Measurements from ENCODE around the gene MFSD11.
"Not testable (repeated sequence)": the region's sequence is repeated elsewhere in the genome, so short reads cannot be mapped to it uniquely, and the experiment has no call there.

MFSD11 gene

DNA sequence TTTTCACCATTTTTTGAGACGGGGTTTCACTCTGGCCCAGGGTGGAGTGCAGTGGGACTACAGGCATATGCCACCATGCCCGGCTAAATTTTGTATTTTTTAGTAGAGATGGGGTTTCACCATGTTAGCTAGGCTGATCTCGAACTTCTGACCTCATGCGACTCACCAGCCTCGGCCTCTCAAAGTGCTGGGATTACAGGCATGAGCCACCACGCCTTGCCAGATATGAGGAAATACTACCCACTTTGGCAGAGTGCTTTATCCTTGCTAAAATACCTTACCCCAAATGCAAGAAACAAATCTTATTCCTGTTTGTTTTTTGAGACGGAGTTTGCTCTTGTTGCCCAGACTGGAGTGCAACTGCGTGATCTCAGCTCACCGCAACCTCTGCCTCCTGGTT is 67.4 kb downstream of the MFSD11 start:
- DNase-seq = peak; percentile 21 to 24 (median 22)

DNA sequence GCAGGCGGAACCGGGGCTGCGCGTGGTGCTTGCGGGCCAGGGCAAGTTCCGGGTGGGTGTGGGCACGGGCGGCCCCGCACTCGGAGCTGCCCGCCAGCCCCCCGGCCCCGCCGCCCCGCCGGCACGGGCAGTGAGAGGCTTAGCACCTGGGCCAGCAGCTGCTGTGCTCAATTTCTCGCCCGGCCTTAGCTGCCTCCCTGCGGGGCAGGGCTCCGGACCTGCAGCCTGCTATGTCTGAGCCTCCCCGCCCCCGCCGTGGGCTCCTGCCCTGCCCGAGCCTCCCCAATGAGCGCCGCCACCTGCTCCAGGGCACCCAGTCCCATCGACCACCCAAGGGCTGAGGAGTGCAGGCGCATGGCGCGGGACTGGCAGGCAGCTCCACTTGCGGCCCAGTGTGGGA is 68.2 kb downstream of the MFSD11 start:
- DNase-seq = not testable (repeated sequence)

DNA sequence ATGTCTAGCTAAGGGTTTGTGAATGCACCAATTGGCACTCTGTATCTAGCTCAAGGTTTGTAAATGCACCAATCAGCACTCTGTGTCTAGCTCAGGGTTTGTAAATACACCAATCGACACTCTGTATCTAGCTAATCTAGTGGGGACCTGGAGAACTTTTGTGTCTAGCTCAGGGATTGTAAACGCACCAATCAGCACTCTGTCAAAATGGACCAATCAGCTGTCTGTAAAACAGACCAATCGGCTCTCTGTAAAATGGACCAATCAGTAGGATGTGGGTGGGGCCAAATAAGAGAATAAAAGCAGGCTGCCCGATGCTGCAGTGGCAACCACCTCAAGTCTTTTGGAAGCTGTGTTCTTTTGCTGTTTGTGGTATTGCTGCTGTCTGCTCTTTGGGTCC is 68.8 kb downstream of the MFSD11 start:
- DNase-seq = not testable (repeated sequence)

DNA sequence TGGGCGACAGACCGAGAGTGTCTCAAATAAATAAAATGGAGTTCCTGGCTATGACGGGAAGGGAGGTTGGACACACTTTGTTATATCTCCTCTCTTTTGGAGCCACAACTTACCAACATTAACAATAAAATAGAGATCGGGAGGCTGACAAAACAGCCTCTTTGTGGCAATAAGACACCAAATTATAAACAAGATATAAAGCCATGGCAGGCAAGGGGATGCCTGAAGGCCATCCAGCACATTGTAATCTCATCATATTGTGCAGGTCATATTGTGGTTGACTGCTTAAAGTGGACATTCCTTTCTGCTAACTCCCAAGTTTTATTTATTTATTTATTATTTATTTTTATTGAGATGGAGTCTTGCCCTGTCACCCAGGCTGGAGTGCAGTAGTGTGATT is 70.4 kb downstream of the MFSD11 start:
- DNase-seq = no peak

DNA sequence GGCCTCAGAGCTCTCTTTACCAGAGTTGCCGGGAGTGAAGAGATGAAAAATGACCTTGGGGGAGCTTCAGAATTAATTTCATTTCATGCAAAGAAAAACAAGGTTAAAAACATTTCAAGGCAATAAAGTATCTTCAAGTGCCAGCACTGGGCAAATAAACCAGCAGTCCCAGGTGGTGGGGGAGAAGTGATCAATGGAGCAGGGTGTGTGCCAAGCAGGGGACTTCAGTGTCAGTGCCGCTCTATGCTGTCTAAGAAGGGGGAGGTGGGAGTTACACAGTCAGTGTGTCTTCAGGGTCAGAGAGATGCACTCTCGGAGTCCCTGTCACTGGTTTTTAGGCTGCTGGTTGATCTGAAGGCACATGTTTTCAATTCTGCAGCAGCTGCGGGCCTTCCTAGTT is 73.0 kb downstream of the MFSD11 start:
- DNase-seq = no peak

DNA sequence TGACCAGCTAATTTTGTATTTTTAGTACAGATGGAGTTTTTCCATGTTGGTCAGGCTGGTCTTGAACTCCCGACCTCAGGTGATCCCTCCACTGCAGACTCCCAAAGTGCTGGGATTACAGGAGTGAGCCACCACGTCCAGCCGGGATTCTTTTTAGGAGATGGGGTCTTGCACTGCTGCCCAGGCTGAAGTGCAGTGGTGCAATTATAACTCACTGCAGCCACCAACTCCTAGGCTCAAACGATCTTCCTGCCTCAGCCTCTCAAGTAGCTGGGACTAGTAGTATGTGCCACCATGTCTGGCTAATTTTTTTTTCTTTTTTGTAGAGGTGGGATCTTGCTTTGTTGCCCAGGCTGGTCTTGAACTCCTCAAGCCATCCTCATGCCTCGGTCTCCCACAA is 73.9 kb downstream of the MFSD11 start:
- no peak for DNase-seq

DNA sequence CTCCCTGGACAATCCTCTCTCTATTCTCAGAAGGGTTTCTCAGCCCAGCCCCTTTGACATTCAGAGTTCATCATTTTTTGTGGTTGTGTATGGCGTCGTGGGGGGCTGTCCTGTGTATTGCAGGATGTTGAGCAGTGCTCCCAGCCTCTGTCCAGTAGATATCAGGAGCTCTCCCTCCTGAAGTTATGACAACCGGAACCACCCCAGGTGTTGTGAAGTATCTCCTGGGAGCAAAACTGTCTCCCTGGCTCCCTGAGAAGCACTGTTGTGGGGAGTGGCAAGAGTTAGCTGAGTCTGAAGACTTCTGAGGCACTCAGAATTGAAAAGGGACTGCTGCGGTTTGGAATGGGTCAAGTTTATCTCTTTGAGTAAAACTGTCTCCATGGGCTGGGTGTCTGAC is 74.3 kb downstream of the MFSD11 start:
- no peak for DNase-seq

DNA sequence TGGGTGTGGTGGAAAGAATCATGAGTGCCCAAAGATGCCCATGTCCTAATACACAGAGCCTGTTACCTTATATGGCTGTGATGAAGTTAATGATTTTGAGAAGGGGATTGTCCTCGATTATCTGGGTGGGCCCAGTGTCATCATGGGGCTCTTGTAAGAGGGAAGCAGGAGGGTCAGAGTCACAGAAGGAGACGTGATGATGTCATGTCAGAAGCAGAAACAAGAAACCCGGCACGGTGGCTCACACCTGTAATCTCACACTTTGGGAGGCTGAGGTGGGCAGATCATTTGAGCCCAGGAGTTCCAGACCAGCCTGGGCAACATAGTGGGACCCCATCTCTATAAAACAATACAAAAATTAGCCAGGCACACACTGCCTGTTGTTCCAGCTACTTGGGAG is 75.0 kb downstream of the MFSD11 start:
- DNase-seq = no peak

DNA sequence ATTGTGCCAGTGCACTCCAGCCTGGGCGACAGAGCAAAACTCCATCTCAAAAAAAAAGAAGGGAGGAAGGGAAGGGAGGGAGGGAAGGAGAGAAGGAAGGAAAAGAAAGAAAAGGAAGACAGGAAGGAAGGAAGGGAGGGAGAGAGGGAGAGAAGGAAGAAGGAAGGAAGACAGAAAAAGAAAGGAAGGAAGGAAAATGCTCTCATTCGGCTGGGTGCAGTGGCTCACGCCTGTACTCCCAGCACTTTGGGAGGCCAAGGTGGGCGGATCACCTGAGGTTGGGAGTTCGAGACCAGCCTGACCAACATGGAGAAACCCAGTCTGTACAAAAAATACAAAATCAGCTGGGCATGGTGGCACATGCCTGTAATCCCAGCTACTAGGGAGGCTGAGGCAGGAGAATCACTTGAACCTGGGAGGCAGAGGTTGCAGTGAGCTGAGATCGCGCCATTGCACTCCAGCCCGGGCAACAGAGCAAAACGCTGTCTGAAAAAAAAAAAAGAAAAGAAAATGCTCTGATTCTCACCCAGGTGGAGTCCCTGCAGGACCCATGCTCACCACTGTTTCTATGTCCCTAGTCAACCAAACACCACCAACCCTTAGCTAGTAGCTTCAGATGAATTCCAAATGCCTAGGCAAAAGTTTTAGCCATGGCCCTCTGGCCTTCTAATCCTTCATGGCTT is 78.1 kb downstream of the MFSD11 start:
- DNase-seq = not testable (repeated sequence)

DNA sequence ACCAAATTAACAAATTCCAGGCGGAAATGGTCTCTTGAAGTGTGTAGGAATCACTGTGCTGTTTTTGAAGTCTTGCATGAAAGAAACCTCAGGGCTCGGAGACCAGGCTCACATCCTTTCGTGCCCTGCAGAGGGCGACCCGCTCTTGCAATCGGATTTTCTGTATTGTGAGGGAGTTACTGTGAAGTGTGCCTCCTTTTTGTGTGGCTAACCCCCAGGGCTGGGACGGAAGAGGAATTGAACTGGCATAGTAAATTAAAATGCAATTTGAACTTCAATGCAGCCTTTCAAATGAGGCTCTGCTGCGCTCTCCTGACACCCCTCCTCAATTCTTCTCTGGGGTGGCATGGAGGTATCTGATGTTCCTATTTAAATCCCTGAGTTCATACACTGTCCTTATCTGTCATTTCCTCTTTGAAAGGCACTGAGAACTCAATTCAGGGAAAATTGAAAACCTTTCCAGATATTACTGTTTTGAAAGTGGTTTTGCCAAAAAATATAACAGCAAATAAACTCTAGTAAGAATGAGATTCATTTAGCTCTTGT is 78.7 kb downstream of the MFSD11 start:
- DNase-seq = peak; percentile 37 to 54 (median 42)

DNA sequence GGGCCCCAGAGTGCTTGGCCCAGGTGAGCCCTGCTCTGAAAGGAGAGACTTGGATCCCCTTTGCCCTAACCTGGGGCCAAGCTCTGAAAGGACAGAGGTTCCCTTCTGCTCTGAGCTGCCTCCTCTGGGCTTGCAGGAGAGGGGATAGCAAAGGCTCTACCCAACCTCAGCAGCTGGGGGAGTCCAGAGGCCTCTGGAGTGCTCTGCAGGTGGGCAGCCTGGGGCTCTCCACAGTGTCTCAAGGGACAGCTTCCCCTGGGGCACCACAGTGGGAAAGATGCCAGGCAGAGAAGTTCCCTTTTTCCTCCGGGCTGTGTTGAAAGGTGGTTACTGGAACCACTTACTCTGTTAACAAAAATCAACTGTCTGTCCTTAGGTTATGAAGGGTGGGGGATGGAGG is 82.1 kb downstream of the MFSD11 start:
- peak in 1 of 3 donors; percentile 19 for DNase-seq

DNA sequence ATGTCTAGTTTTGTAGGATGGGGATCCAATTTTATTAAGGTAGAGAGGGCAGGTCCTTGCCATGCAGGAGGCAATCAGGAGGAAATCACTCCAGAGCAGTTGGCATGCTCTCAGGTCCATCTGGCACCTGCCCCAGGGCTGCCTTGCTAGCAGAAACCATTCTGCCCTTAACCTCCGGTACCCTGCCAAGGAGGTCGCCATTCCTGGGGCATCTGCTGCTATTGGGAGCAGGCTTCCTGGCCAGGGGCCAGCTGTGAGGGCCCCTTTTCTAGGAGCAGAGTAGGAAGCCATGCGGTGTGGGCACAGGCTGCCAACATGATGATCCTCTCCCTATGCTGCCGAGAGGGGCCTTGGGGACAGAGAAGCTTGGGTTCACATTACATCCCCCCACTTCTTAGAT is 82.6 kb downstream of the MFSD11 start:
- no peak for DNase-seq

DNA sequence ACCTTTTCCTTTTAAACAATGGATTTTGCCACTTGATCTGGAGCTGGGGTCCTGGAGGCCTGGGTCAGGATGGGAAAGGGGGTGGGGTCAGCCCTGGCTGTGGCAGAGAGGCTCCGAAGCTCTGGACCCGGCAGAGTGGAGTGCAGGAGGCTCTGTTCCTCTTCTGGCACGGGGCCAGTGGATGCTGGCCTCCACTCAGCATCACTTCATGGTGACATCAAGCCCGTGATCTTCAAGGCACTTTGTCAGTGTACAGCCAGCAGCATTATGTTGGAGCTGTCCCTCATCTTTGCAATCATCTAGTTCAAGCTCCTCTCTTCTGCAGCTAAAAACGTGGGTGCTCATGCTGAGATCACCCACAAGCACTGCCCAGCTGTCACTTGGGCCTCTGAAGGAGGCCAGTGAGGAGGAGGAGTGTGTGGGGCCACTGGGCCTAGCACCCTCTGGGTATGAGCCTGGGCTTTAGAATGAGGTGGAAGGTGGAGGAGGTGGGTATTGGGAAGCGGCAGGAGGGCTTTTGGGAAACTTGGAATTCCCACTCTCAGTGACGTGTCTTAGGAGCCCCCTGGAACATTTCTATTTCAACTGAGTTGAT is 84.4 kb downstream of the MFSD11 start:
- no peak for DNase-seq

DNA sequence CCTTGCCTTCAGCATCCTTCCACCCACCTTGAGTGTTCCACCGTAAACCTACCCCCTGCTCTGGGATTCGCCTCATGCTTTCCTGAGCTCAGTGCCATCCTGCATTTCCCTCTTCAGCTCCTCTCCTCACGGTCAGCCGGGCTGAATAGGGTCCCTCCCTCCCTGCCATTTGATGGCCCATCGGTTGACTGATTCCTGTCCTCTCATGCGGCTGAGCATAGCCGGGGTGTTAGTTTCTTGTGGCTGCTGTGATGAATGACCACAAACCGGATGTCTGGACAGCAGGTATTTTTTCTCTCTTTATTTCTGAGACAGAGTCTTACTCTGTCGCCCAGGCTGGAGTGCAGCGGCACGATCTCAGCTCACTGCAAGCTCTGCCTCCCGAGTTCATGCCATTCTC is 86.2 kb downstream of the MFSD11 start:
- no peak for DNase-seq

DNA sequence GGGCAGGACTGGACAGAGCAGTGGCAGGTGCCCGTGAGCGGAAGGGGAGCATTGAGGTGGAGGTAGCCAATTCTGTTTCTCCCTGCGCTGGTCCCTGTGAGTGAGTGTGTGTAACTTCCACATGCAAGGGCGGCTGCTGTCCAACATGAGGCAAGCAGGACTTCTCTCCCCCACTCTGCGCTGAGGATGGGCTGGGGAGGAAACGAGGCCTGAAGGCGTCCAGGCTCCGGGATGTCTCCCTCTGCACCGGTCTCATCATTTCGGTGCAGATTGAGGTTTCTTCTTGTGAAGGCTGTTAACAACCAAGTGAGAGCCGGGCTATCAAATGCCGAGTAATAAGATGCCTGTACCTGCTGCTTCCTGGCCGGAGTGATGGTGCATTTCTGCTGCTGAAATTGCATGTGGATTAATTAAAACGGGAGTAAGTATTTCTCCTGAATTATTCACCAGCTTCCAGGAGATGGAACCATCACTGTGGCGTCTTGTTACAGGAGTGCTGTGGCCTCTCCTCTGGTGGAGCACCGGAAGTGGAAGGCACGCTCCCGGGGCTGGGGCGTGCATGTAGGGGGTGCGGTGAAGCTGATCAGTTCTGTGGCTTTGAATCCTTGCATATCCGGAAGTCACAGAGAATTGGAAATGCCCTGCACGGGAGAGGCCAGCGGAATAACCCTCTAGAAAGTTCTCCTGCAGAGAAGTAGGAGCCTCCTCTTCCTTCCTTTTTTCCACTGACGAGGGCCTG is 88.6 kb downstream of the MFSD11 start:
- peak in 2 of 3 donors; percentile 23 to 34 for DNase-seq

DNA sequence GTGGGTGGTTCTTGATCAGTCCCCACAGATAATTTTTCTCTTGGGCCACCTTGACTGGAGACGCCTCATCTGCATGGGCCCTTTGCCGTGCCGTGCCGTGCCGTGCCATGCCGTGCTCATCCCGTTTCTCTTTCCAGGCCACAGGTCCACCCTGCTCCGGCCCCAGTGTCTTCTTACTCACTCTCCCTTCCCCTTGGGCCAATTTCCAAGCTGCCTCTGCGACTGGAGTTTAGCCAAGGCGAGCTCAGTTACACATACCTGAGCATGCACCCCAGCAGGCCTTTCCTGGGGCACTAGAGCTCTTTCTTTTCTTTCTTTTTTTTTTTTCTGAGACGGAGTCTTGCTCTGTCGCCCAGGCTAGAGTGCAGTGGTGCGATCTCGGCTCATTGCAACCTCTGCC is 89.8 kb downstream of the MFSD11 start:
- DNase-seq = no peak
